Prostate gland (tissue), 2 donors: Measurements from ENCODE around the gene BICDL1. TPM values are rescaled to one million over a fixed set of nuclear protein-coding genes. Genes with fewer than 3 reads are reported as not detected.
"Not testable (repeated sequence)": the region's sequence is repeated elsewhere in the genome, so short reads cannot be mapped to it uniquely, and the experiment has no call there.

Experiments used
- DNase-seq: peaks from one replicate; pipeline ENCODE4 v3.0.0-alpha.2; 2019; ENCODE audit warnings: low spot score
- H3K27ac ChIP-seq, 2 donors: fragments of 200-600 bp; sonication (generic); 2 replicates each; pipeline ENCODE4 v1.5.1; 2017 to 2019
- H3K27me3 ChIP-seq: fragments of 200-600 bp; sonication (generic); replicated peaks from 2 replicates; pipeline ENCODE4 v1.5.1; 2019; ENCODE audit not compliant: insufficient read depth
- H3K36me3 ChIP-seq, 2 donors: fragments of 200-600 bp; sonication (generic); 1 replicate in 1 of 2; 2 replicates in 1 of 2; pipeline versions ENCODE4 v1.5.1 to v1.8.1; 2017 to 2019
- H3K4me1 ChIP-seq: fragments of 200-600 bp; sonication (generic); replicated peaks from 2 replicates; pipeline ENCODE4 v1.5.1; 2019
- H3K4me3 ChIP-seq, 2 donors: fragments of 200-600 bp; sonication (generic); 2 replicates each; pipeline ENCODE4 v1.5.1; 2017 to 2019
- H3K9me3 ChIP-seq: fragments of 200-600 bp; sonication (generic); 2 replicates; pipeline ENCODE4 v1.5.1; 2017
- POLR2A ChIP-seq: fragments of 450-650 bp; IDR thresholded peaks from one replicate; pipeline ENCODE4 v1.6.1; 2016; ENCODE audit warnings: antibody characterized with exemption, mild to moderate bottlenecking
- POLR2AphosphoS5 ChIP-seq: sonication (generic); formaldehyde crosslinking; IDR thresholded peaks from one replicate; pipeline ENCODE4 v1.6.1; 2017; ENCODE audit warnings: antibody characterized with exemption
- WGBS: methylation state at CpG from one replicate; pipeline ENCODE4 v1.1.5; 2018; 5-methylcytosine and 5-hydroxymethylcytosine counted together
- intact Hi-C: fragments of 100-400 bp; cut with DNase I; formaldehyde crosslinking; loops from one replicate; pipeline ENCODE4 v1.14.2; 2022
- total RNA-seq, 2 donors: library from RNA; depleted of rRNA; stranded (reverse); fragments of >200 nt; gene quantifications; one replicate each; pipeline ENCODE4 v1.1.0, GENCODE V29; 2016
- TF ChIP-seq, protein P1 (sequence below), 4 experiments: fragments of 200-600 bp in 2 of 4; fragments of 450-650 bp in 2 of 4; sonication (generic) in 2 of 4; IDR thresholded peaks; 1 replicate in 3 of 4; 2 replicates in 1 of 4; pipeline ENCODE4 v1.5.1; 2016 to 2019; ENCODE audit warnings: antibody characterized with exemption in 4 of 4, mild to moderate bottlenecking in 2 of 4, moderate library complexity in 2 of 4

BICDL1 gene
- total RNA-seq, 2 donors from 2014 or later, result 8.6 to 34.0 TPM

DNA sequence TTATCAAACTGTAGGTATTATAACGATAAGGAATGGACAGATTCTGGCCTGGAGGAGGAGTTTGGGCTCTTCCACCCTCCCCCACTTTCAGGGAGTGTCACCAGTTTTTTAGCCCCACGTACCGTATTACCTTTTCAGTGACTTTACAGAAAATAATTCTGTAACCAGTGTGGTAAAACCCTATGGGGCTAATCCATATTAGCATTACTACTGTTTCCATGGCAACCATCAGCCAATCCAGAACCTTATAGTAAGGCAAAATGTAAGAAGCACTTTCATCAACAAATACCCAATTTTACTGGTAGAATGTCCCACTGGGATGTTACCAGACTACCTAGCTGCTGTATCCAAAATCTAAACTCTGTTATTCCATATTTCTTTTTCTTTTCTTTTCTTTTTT lies 50.7 kb downstream of the BICDL1 start:
- Histone ChIP-seq H3K36me3 (no peaks in the 10 kb centered on the region), H3K4me3 (no peak overlapping the region), H3K27ac (no peak overlapping the region), H3K4me1 (no peaks in the 10 kb centered on the region), H3K27me3 (no peaks in the 10 kb centered on the region), H3K9me3 (no peaks in the 10 kb centered on the region)
- 87% methylated on average over 3 of the region's 3 CpGs for WGBS
- TF ChIP-seq POLR2A, result no peak
- TF ChIP-seq POLR2AphosphoS5, result no peak
- TF ChIP-seq, protein P1, sequence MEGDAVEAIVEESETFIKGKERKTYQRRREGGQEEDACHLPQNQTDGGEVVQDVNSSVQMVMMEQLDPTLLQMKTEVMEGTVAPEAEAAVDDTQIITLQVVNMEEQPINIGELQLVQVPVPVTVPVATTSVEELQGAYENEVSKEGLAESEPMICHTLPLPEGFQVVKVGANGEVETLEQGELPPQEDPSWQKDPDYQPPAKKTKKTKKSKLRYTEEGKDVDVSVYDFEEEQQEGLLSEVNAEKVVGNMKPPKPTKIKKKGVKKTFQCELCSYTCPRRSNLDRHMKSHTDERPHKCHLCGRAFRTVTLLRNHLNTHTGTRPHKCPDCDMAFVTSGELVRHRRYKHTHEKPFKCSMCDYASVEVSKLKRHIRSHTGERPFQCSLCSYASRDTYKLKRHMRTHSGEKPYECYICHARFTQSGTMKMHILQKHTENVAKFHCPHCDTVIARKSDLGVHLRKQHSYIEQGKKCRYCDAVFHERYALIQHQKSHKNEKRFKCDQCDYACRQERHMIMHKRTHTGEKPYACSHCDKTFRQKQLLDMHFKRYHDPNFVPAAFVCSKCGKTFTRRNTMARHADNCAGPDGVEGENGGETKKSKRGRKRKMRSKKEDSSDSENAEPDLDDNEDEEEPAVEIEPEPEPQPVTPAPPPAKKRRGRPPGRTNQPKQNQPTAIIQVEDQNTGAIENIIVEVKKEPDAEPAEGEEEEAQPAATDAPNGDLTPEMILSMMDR (IDR thresholded peaks at IDR 0.05), result no peak
- intact Hi-C loops, result no loop called here
- DNase-seq, result no peak

- 47% methylated on average over 11 of the region's 11 CpGs for WGBS
- H3K27ac ChIP-seq, result no peak overlapping the region
- intact Hi-C loops, result no loop called here
- DNase-seq, result no peak
- TF ChIP-seq POLR2AphosphoS5, result no peak
- TF ChIP-seq POLR2A, result no peak
- TF ChIP-seq, protein P1 (IDR thresholded peaks at IDR 0.05), result no peak
- no peaks in the 10 kb centered on the region for H3K9me3 ChIP-seq
- no peaks in the 10 kb centered on the region for H3K36me3 ChIP-seq
- H3K27me3 ChIP-seq, result no peaks in the 10 kb centered on the region
- no peak overlapping the region for H3K4me3 ChIP-seq
- no peaks in the 10 kb centered on the region for H3K4me1 ChIP-seq
These were observed 52.6 kb downstream of the BICDL1 start for GRCh38 chr12:120041386-120042231.

DNA sequence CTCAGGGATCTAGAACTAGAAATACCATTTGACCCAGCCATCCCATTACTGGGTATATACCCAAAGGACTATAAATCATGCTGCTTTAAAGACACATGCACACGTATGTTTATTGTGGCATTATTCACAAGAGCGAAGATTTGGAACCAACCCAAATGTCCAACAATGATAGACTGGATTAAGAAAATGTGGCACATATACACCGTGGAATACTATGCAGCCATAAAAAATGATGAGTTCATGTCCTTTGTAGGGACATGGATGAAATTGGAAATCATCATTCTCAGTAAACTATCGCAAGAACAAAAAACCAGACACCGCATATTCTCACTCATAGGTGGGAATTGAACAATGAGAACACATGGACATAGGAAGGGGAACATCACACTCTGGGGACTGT lies 56.3 kb downstream of the BICDL1 start:
- H3K27me3 ChIP-seq, H3K9me3 ChIP-seq, H3K36me3 ChIP-seq, H3K4me3 ChIP-seq, DNase-seq, H3K27ac ChIP-seq, intact Hi-C loops, H3K4me1 ChIP-seq: not testable (repeated sequence)
- WGBS, result 83% methylated on average over 5 of the region's 5 CpGs

DNA sequence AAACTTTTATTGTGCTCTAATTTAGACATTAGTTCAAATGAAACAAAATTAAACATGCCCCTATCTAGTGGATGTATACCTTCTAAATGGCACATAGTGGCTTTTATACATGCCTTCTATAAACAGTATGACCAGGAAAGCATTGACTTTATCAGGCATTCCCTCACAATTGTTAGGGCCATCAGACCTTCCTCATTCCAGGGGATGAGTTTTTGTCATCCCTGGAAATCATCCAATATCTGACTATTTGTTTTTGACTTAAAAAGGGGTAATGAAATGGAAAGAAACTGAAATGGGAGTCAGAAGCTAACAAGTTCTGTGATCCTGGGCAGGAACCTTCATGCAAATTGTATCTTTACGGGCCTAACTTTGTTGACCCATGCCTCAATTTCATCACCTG lies 58.0 kb downstream of the BICDL1 start:
- H3K4me3 ChIP-seq, result no peak overlapping the region
- no peak overlapping the region for H3K27ac ChIP-seq
- H3K4me1 ChIP-seq, result no peaks in the 10 kb centered on the region
- TF ChIP-seq, protein P1 (IDR thresholded peaks at IDR 0.05), result no peak
- no peak for TF ChIP-seq POLR2AphosphoS5
- no peak for TF ChIP-seq POLR2A
- intact Hi-C loops, result no loop called here
- no peaks in the 10 kb centered on the region for H3K27me3 ChIP-seq
- DNase-seq, result no peak
- H3K9me3 ChIP-seq, result no peaks in the 10 kb centered on the region
- 56% methylated on average over 1 of the region's 1 CpG for WGBS
- no peaks in the 10 kb centered on the region for H3K36me3 ChIP-seq

- TF ChIP-seq POLR2AphosphoS5 (no peak), POLR2A (no peak)
- TF ChIP-seq, protein P1 (IDR thresholded peaks at IDR 0.05), result no peak
- Histone ChIP-seq H3K4me1 (no peaks in the 10 kb centered on the region), H3K27me3 (no peaks in the 10 kb centered on the region), H3K4me3 (no peak overlapping the region), H3K36me3 (no peaks in the 10 kb centered on the region), H3K9me3 (no peaks in the 10 kb centered on the region), H3K27ac (no peak overlapping the region)
- DNase-seq, result no peak
- intact Hi-C loops, result no loop called here
These were observed 59.2 kb downstream of the BICDL1 start for GRCh38 chr12:120048263-120048662.
